Sigmoid colon (tissue), 7 donors: ENCODE measurements around the gene TP73. TPM values are rescaled to one million over a fixed set of nuclear protein-coding genes. Genes with fewer than 3 reads are reported as not detected.

Experiments used
- DNase-seq: peaks from one replicate; pipeline ENCODE4 v3.0.0-alpha.2; 2019
- H3K27ac ChIP-seq, 4 donors: fragments of 200-600 bp; sonication (generic); one replicate each; pipeline ENCODE4 v1.5.1; 2016 to 2019; ENCODE audit warnings: mild to moderate bottlenecking in 1 of 4
- H3K27me3 ChIP-seq, 3 donors: fragments of 200-600 bp; sonication (generic); one replicate each; pipeline ENCODE4 v1.5.1; 2019; ENCODE audit warnings: mild to moderate bottlenecking in 1 of 3
- H3K36me3 ChIP-seq, 4 donors: fragments of 200-600 bp; sonication (generic); one replicate each; pipeline ENCODE4 v1.5.1; 2016 to 2019
- H3K4me1 ChIP-seq, 4 donors: fragments of 200-600 bp; sonication (generic); one replicate each; pipeline ENCODE4 v1.5.1; 2017 to 2019
- H3K4me3 ChIP-seq, 4 donors: fragments of 200-600 bp; sonication (generic); one replicate each; pipeline ENCODE4 v1.5.1; 2017 to 2019; ENCODE audit warnings: mild to moderate bottlenecking in 2 of 4, moderate library complexity in 1 of 4
- H3K9me3 ChIP-seq, 4 donors: fragments of 200-600 bp in 3 of 4; sonication (generic) in 3 of 4; one replicate each; pipeline versions ENCODE4 v1.5.1 to v1.6.1; 2013 to 2019
- CTCF ChIP-seq, 4 experiments: fragments of 450-650 bp in 3 of 4; fragments of 200-600 bp in 1 of 4; IDR thresholded peaks; one replicate each; pipeline ENCODE4 v1.5.1; 2016 to 2019; ENCODE audit warnings: antibody characterized with exemption in 4 of 4, mild to moderate bottlenecking in 3 of 4, moderate library complexity in 2 of 4
- EP300 ChIP-seq, 4 donors: sonication (generic); formaldehyde crosslinking; IDR thresholded peaks; one replicate each; pipeline ENCODE4 v1.6.1; 2017; ENCODE audit warnings: antibody characterized with exemption in 4 of 4
- POLR2A ChIP-seq, 2 donors: fragments of 450-650 bp; IDR thresholded peaks; one replicate each; pipeline ENCODE4 v1.6.1; 2016; ENCODE audit warnings: antibody characterized with exemption in 2 of 2, mild to moderate bottlenecking in 2 of 2, moderate library complexity in 2 of 2
- POLR2AphosphoS5 ChIP-seq, 4 donors: sonication (generic); formaldehyde crosslinking; IDR thresholded peaks; one replicate each; pipeline ENCODE4 v1.6.1; 2017; ENCODE audit warnings: antibody characterized with exemption in 4 of 4
- whole genome bisulfite sequencing, 2 donors: extraction: QIAGEN DNeasy Blood & Tissue Kit; methylation state at CpG; one replicate each; pipeline ENCODE4 v1.1.7; 2013; 5-methylcytosine and 5-hydroxymethylcytosine counted together
- intact Hi-C: fragments of 100-400 bp; cut with DNase I; formaldehyde crosslinking; loops from one replicate; pipeline ENCODE4 v1.15.1; 2023
- polyA plus RNA-seq, 3 donors: library from polyadenylated mRNA; stranded (reverse); fragments of 200-250 nt; gene quantifications; one replicate each; pipeline ENCODE4 v1.2.3, GENCODE V29; 2013
- total RNA-seq, 4 donors: library from RNA; depleted of rRNA; stranded (reverse); fragments of >200 nt; gene quantifications; one replicate each; pipeline ENCODE4 v1.1.0, GENCODE V29; 2016
- donor health status: healthy with polysubstance abuse.
- donor health status: Bipolar disorder and iron deficiency.
- donor health status: healthy.

Gene TP73
- total and polyA plus RNA-seq, 7 donors = 0.22 to 0.69 TPM; not detected in 5

GRCh38 chr1:3671371-3672180 lies 19.3 kb downstream of the TP73 start:
- 25 to 59% methylated on average over 29 of the region's 29 CpGs for WGBS, 2 donors

GRCh38 chr1:3672231-3672970 lies 20.1 kb downstream of the TP73 start:
- 76 to 77% methylated on average over 21 of the region's 21 CpGs for WGBS, 2 donors
- intact Hi-C loops = no loop called here
- H3K27me3 ChIP-seq = peaks cover 7 to 61% (median 39%) of the 10 kb centered on the region in 3 donors

More at GRCh38 chr1:3671371-3672180, 19.3 kb downstream of the TP73 start:
- H3K27me3 ChIP-seq = peaks cover 7 to 61% (median 39%) of the 10 kb centered on the region in 3 donors
- TF ChIP-seq CTCF (IDR thresholded peaks at IDR 0.05) = no peak
- TF ChIP-seq POLR2A (IDR thresholded peaks at IDR 0.05) = no peak
- TF ChIP-seq EP300 (IDR thresholded peaks at IDR 0.05) = no peak
- TF ChIP-seq POLR2AphosphoS5 (IDR thresholded peaks at IDR 0.05) = no peak
- H3K4me1 ChIP-seq = peaks cover 0 to 3% (median 0%) of the 10 kb centered on the region in 4 donors
- H3K36me3 ChIP-seq = no peaks in the 10 kb centered on the region
- H3K4me3 ChIP-seq = no peak overlapping the region
- peak; percentile 62 for DNase-seq
- no peaks in the 10 kb centered on the region for H3K9me3 ChIP-seq
- H3K27ac ChIP-seq = no peak overlapping the region
- intact Hi-C loops = no loop called here

GRCh38 chr1:3672971-3673361 lies 20.6 kb downstream of the TP73 start:
- H3K36me3 ChIP-seq = no peaks in the 10 kb centered on the region
- TF ChIP-seq POLR2A (IDR thresholded peaks at IDR 0.05) (no peak), CTCF (IDR thresholded peaks at IDR 0.05) (no peak), POLR2AphosphoS5 (IDR thresholded peaks at IDR 0.05) (no peak), EP300 (IDR thresholded peaks at IDR 0.05) (no peak)
- peaks cover 0 to 3% (median 0%) of the 10 kb centered on the region in 4 donors for H3K4me1 ChIP-seq
- no peak overlapping the region for H3K27ac ChIP-seq
- WGBS, 2 donors = 73 to 89% methylated on average over 17 of the region's 17 CpGs
- no peak overlapping the region for H3K4me3 ChIP-seq
- intact Hi-C loops = no loop called here
- peaks cover 7 to 61% (median 39%) of the 10 kb centered on the region in 3 donors for H3K27me3 ChIP-seq
- DNase-seq = peak; percentile 61
- no peaks in the 10 kb centered on the region for H3K9me3 ChIP-seq

More at GRCh38 chr1:3672231-3672970, 20.1 kb downstream of the TP73 start:
- Histone ChIP-seq H3K4me1 (peaks cover 0 to 3% (median 0%) of the 10 kb centered on the region in 4 donors), H3K9me3 (no peaks in the 10 kb centered on the region), H3K4me3 (no peak overlapping the region), H3K36me3 (no peaks in the 10 kb centered on the region), H3K27ac (no peak overlapping the region)
- DNase-seq = peak; percentile 52
- no peak for TF ChIP-seq POLR2A (IDR thresholded peaks at IDR 0.05)
- no peak for TF ChIP-seq POLR2AphosphoS5 (IDR thresholded peaks at IDR 0.05)
- no peak for TF ChIP-seq EP300 (IDR thresholded peaks at IDR 0.05)
- TF ChIP-seq CTCF (IDR thresholded peaks at IDR 0.05) = no peak

- Histone ChIP-seq H3K27me3 (peaks cover 7 to 60% (median 39%) of the 10 kb centered on the region in 3 donors), H3K4me3 (no peak overlapping the region), H3K27ac (no peak overlapping the region), H3K4me1 (peaks cover 0 to 3% (median 0%) of the 10 kb centered on the region in 4 donors), H3K36me3 (no peaks in the 10 kb centered on the region), H3K9me3 (no peaks in the 10 kb centered on the region)
- intact Hi-C loops = no loop called here
- no peak for DNase-seq
- TF ChIP-seq POLR2AphosphoS5 (IDR thresholded peaks at IDR 0.05) (no peak), POLR2A (IDR thresholded peaks at IDR 0.05) (no peak), EP300 (IDR thresholded peaks at IDR 0.05) (no peak), CTCF (IDR thresholded peaks at IDR 0.05) (no peak)
- 67 to 81% methylated on average over 25 of the region's 25 CpGs for WGBS, 2 donors
Observed at GRCh38 chr1:3673381-3674099, 21.2 kb downstream of the TP73 start.
